Left ventricle myocardium inferior (tissue), 1 donor: ENCODE data around the gene ANO3. TPM values are rescaled to one million over a fixed set of nuclear protein-coding genes. Genes with fewer than 3 reads are reported as not detected.
"Not testable (repeated sequence)": the region's sequence is repeated elsewhere in the genome, so short reads cannot be mapped to it uniquely, and the experiment has no call there.

Source experiments
- DNase-seq: peaks from one replicate; pipeline ENCODE4 v3.0.0-alpha.2; 2020
- H3K27ac ChIP-seq: fragments of 200-600 bp; replicated peaks from 2 replicates; pipeline ENCODE4 v1.8.0; 2021
- H3K27me3 ChIP-seq: fragments of 200-600 bp; 2 replicates; pipeline ENCODE4 v1.8.0; 2021; ENCODE audit warnings: low read depth
- H3K36me3 ChIP-seq: fragments of 200-600 bp; 2 replicates; pipeline ENCODE4 v1.8.0; 2021
- H3K4me1 ChIP-seq: fragments of 200-600 bp; 2 replicates; pipeline ENCODE4 v1.8.0; 2021
- H3K4me3 ChIP-seq: fragments of 200-600 bp; 2 replicates; pipeline ENCODE4 v1.8.0; 2021; ENCODE audit warnings: mild to moderate bottlenecking, moderate library complexity
- H3K9me3 ChIP-seq: fragments of 200-600 bp; replicated peaks from 2 replicates; pipeline ENCODE4 v1.8.0; 2021
- CTCF ChIP-seq: fragments of 200-600 bp; IDR thresholded peaks from 2 replicates; pipeline ENCODE4 v1.8.0; 2021; ENCODE audit warnings: antibody characterized with exemption, mild to moderate bottlenecking, borderline replicate concordance
- intact Hi-C: fragments of 100-400 bp; cut with micrococcal nuclease; formaldehyde crosslinking; loops from one replicate; pipeline ENCODE4 v1.11.0; 2022
- total RNA-seq: library from RNA; stranded (reverse); fragmentation: NEBNext Ultra II Directional; extraction: Animal tissue kit (Norgen Biotek cat#: 25700); gene quantifications from one replicate; pipeline ENCODE4 v1.2.1, GENCODE V29; 2021
- donor health status: DM: no; HTN: yes; CAD: no; lungs with severe emphysema.

ANO3 gene
- total RNA-seq, 1 donor from 2014 or later: not detected

- Histone ChIP-seq H3K4me3 (no peak overlapping the region), H3K27me3 (no peaks in the 10 kb centered on the region), H3K9me3 (no peaks in the 10 kb centered on the region), H3K4me1 (no peaks in the 10 kb centered on the region), H3K27ac (no peak overlapping the region), H3K36me3 (no peaks in the 10 kb centered on the region)
- intact Hi-C loops: no loop called here
- TF ChIP-seq CTCF: no peak
- no peak for DNase-seq
Measured at GRCh38 chr11:26579683-26580082, 247.8 kb downstream of the ANO3 start.

GRCh38 chr11:26580929-26581328, 249.0 kb downstream of the ANO3 start:
- H3K4me3 ChIP-seq: no peak overlapping the region
- intact Hi-C loops: no loop called here
- H3K27me3 ChIP-seq: no peaks in the 10 kb centered on the region
- no peaks in the 10 kb centered on the region for H3K4me1 ChIP-seq
- DNase-seq: no peak
- TF ChIP-seq CTCF: no peak
- no peaks in the 10 kb centered on the region for H3K36me3 ChIP-seq
- H3K27ac ChIP-seq: no peak overlapping the region
- H3K9me3 ChIP-seq: no peaks in the 10 kb centered on the region

- Histone ChIP-seq H3K27me3 (no peaks in the 10 kb centered on the region), H3K4me3 (no peak overlapping the region), H3K4me1 (no peaks in the 10 kb centered on the region), H3K36me3 (no peaks in the 10 kb centered on the region), H3K9me3 (no peaks in the 10 kb centered on the region), H3K27ac (no peak overlapping the region)
- TF ChIP-seq CTCF: no peak
- intact Hi-C loops: no loop called here
- no peak for DNase-seq
Measured at GRCh38 chr11:26583550-26583949, 251.6 kb downstream of the ANO3 start.

GRCh38 chr11:26584818-26585217, 252.9 kb downstream of the ANO3 start:
- H3K27ac ChIP-seq: no peak overlapping the region
- H3K4me1 ChIP-seq: no peaks in the 10 kb centered on the region
- intact Hi-C loops: no loop called here
- no peak overlapping the region for H3K4me3 ChIP-seq
- no peak for TF ChIP-seq CTCF
- H3K9me3 ChIP-seq: no peaks in the 10 kb centered on the region
- H3K36me3 ChIP-seq: no peaks in the 10 kb centered on the region
- no peaks in the 10 kb centered on the region for H3K27me3 ChIP-seq
- DNase-seq: no peak

GRCh38 chr11:26587073-26587472, 255.1 kb downstream of the ANO3 start:
- Histone ChIP-seq H3K27ac (no peak overlapping the region), H3K4me3 (no peak overlapping the region), H3K4me1 (no peaks in the 10 kb centered on the region), H3K9me3 (no peaks in the 10 kb centered on the region), H3K36me3 (no peaks in the 10 kb centered on the region), H3K27me3 (no peaks in the 10 kb centered on the region)
- TF ChIP-seq CTCF: no peak
- no peak for DNase-seq
- intact Hi-C loops: no loop called here

GRCh38 chr11:26593691-26594090, 261.8 kb downstream of the ANO3 start:
- TF ChIP-seq CTCF: no peak
- Histone ChIP-seq H3K4me3 (no peak overlapping the region), H3K27me3 (no peaks in the 10 kb centered on the region), H3K4me1 (no peaks in the 10 kb centered on the region), H3K9me3 (no peaks in the 10 kb centered on the region), H3K36me3 (no peaks in the 10 kb centered on the region), H3K27ac (no peak overlapping the region)
- no peak for DNase-seq
- intact Hi-C loops: no loop called here

- H3K27ac ChIP-seq, H3K27me3 ChIP-seq, H3K36me3 ChIP-seq, H3K4me1 ChIP-seq, DNase-seq, H3K9me3 ChIP-seq, H3K4me3 ChIP-seq, intact Hi-C loops: not testable (repeated sequence)
Measured at GRCh38 chr11:26595207-26595865, 263.4 kb downstream of the ANO3 start.

GRCh38 chr11:26597049-26597689, 265.2 kb downstream of the ANO3 start:
- H3K36me3 ChIP-seq, DNase-seq, H3K4me1 ChIP-seq, H3K27me3 ChIP-seq, intact Hi-C loops, H3K27ac ChIP-seq, H3K9me3 ChIP-seq, H3K4me3 ChIP-seq: not testable (repeated sequence)
